Measurements from ENCODE around the gene CCAR1.
A peak's percentile ranks its signal among the peaks of the same experiment; 100 is the strongest.
"Not testable (repeated sequence)": the region's sequence is repeated elsewhere in the genome, so short reads cannot be mapped to it uniquely, and the experiment has no call there.

CCAR1 gene

DNA sequence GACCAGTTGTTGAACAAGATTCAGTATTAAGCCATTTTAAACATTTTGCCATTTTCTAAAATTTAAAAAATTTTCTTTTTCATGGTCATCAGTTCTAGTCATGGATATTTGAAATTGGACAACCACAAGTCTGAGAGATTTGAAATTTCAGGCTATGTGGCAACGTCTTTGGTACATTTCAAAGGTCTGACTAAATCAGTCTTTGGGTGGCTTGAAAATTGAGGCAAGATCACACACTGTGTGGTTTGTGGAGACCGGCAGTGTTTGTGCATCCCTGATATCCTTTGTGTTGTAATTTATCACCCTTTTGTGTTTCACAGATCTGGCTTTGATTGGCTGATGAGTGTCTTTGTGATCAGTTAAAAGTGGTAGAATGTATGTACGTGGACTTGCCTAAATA lies 35.7 kb downstream of the CCAR1 start:
- no peak for DNase-seq (ENCODE audit: low spot score)

DNA sequence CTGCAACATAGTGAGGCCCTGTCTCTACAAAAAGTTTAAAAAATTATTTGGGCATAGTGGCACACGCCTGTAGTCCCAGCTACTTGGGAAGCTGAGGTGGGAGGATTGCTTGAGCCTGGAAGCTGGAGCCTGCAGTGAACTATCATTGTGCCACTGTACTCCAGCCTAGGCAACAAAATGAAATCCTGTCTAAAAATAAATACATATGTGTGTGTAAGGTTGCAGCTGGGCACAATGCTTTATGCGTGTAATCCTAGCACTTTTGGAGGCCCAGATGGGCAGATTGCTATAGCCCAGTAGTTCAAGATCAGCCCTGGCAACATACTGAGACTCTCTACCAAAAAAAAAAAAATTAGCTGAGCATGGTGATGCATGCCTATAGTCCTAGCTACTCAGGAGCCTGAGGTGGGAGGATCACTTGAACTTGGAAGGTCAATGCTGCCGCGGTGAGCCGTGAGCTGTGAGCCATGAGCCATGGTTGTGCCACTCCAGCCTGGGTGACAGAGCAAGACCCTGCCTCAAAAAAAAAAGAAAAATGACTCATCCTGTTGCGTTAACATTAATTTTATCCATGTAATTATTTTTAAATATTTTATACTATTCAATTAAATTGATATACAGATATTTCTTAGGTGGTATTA lies 38.3 kb downstream of the CCAR1 start:
- no peak for DNase-seq (ENCODE audit: low spot score)

DNA sequence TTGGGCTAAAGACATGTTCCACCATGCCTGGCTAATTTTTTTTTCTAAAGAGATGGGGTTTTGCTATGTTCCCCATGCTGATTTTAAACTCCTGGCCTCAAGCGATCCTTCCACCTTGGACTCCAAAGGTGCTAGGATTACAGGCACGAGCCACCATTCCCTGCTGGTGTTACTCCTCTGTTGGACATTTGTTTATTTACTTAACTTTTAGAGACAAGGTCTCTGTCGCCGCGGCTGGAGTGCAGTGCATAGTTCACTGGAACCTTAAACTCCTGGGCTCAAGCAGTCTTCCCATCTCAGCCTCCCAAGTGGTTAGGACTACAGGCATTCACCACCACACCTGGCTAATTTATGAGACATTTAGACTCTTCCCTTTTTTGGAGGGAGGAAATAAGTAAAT lies 38.9 kb downstream of the CCAR1 start:
- no peak for DNase-seq (ENCODE audit: low spot score)

DNA sequence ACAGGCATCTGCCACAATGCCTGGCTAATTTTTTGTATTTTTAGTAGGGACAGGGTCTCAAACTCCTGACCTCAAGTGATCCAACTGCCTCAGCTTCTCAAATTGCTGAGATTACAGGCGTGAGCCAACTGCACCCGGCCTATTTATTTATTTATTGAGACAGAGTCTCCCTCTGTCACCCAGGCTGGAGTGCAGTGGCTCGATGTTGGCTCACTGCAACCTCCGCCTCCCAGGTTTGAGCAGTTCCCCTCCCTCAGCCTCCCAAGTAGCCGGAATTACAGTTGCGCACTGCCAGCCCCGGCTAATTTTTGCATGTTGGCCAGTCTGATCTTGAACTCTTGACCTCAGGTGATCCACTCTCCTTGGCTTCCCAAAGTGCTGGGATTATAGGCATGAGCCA lies 46.4 kb downstream of the CCAR1 start:
- DNase-seq (ENCODE audit: low spot score), result not testable (repeated sequence)

DNA sequence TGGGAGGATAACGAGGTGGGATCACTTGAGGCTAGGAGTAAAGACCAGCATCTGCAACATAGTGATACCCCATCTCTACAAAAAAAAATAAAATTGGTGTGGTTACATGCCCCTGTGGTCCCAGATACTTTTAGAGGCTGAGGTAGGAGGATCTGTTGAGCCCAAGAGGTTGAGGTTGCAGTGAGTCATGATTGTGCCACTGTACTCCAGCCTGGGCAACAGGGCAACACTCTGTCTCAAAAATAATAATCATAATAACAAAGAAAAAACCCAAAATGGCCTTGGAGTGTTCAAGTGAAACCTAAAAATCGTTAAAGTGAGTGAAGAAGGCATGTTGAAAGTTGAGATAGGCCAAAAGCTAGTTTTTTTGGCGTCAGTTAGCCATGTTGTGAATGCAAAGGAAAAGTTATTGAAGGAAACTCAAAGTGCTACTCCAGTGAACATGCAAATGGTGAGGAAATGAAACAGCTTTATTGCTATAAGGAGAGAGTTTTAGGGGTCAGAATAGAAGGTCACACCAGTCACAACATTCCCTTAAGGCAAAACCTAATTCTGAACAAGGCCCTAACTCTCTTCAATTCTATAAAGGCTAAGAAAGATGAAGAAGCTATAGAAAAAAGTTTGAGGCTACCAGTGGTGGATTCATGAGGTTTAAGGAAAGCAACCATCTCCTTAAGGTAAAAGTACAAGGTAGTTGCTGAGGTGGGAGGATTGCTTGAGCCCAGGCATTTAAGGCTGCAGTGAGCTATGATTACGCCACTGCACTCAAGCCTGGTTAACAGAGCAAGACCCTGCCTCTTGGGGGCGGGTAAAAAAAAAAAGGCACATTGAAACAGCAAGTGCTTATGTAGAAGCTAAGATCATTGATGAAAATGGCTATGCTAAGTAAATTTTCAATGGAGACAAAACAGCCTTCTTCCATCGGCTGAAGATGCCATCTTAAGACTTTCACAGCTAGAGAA lies 60.9 kb downstream of the CCAR1 start:
- DNase-seq (ENCODE audit: low spot score), result no peak

DNA sequence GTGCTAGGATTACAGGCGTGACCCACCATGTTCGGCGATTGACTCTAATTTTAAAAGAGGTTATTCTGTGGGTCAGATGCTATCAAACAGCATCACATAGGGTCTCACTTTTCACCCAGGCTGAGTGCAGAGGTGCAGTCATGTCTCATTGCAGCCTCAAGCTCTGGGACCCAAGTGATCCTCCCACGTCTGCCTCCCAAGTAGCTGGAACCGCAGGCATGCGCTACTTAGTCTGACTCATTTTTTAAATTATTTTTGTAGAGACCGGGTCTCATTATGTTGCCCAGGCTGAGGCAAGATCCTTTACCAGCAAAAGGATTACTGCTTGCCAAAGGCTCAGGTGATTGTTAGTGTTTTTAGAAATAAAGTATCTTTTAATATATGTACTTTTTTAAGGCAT lies 63.4 kb downstream of the CCAR1 start:
- DNase-seq (ENCODE audit: low spot score), result no peak

DNA sequence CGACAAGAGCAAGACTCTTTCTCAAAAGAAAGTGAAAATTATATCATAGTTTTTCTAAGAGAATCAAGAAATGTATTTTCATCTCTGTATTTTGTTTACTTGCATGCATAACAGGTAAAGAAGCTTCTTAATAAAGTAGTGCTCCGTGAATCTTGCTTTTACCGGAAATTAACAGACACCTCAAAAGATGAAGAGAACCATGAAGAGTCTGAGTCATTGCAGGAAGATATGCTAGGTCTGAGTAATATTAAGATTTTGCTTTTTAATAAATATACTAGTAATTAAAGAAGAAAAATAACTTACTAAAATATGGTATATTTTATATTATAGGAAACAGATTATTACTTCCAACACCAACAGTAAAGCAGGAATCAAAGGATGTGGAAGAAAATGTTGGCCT lies 66.8 kb downstream of the CCAR1 start:
- DNase-seq (ENCODE audit: low spot score), result no peak

DNA sequence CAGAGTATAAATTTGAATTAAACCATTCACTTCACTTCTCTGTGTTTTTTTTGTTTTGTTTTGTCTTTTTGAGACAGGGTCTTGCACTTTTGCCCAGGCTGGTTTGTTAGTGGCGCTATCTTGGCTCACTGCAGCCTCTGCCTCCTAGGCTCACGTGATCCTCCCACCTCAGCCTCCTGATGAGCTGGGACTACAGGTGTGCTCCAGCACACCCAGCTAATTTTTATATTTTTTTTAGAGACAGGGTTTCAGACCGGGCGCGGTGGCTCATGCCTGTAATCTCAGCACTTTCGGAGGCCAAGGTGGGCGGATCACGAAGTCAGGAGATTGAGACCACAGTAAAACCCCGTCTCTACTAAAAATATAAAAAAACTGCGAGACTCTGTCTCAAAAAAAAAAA lies 69.4 kb downstream of the CCAR1 start:
- no peak for DNase-seq (ENCODE audit: low spot score)

DNA sequence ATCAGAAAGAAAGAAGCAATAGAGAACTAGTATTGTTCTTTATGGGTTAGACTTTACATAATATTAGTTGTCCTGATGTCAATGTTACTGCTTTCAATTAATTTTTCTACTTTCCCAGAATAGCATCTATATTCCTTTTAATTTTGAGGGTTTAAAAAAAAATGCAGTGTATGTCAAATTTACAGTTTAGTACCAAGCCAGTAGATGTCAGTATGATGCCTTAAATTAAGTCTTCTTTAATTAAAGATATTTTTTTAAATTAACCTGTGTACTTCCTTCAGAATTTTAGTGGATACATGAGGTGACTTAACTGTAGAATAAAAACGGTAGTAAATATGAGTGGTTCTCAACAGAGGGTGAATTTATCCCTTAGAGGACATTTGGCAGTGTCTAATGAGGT lies 71.1 kb downstream of the CCAR1 start:
- DNase-seq (ENCODE audit: low spot score), result no peak

DNA sequence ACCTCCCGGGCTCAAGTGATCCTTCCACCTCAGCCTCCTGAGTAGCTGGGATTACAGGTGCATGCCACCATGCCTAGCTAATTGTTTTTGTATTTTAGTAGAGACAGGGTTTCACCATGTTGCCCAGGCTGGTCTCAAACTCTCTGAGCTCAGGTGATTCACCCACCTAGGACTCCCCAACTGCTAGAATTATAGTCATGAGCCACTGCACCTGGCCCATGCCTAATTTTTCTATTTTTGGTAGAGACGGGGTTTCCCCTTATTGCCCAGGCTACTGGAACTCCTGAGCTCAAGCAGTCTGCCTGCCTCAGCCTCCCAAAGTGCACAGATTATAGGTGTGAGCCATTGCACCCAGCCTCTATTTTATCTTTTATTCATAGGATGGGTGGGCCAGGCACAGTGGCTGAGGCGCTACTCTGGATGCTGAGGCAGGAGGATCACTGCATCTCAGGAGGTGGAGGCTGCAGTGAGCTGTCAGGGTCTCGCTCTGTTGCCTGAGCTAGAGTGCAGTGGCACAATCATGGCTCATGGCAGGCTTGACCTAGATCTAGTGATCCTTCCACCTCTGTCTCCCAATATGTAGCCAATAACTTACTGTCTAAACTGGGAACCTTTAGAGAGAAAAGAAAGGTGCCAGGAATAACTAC lies 75.0 kb downstream of the CCAR1 start:
- DNase-seq (ENCODE audit: low spot score), result no peak

DNA sequence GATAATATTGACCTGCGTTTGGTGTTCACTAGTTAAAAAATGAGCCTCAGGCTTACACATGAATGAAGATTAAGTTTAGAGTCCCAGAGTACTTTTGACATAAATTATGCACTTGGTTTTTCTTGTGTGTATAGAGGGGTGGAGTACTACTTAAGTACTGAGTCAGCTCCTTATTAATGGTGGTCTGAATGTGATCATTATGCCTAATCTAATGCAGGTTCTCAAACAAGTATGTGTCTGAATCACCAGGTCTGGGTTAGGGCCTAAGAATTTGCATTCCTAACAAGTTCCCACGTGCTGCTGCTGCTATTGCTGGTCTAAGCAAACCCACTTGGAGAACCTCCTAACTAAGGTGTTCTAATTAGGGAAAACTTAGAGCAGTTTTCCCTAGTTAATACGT lies 75.6 kb downstream of the CCAR1 start:
- DNase-seq (ENCODE audit: low spot score), result no peak

DNA sequence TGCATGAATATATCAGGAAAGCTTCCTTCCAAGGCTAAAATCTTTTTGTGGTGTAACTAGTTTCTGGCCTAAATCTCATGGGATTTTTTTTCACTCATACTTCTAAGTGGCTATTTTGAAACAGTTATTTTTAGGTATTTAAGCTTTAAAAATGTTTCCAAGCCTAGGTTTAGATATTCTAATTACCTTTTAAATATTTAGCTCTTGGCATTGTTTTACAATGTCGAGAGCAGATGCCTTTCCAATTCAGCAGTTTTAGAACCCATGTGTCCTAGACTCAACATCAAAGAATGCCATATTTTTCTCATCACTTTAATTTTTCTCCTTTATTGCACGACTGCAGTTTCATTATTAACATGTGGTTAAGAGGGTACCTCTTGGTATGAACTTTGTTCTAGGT lies 79.2 kb downstream of the CCAR1 start:
- DNase-seq (ENCODE audit: low spot score), result no peak

DNA sequence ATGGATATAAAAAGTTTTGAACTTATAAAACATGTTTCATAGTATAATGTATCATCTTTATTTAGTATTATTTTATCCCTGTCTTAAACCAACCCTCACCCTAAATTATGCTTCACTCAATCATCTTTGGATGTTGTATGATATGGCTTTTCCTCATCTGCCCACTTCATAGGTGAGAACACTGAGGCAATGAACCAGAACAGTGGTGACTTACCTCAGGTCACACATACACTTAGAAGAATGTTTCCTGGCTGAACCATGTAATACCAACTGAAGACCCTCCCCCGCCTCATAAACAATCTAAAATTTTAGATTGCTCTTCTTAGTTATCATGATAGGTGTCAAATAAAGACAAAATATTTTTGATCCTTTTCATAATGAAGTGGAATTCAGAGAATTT lies 83.7 kb downstream of the CCAR1 start:
- no peak for DNase-seq (ENCODE audit: low spot score)

DNA sequence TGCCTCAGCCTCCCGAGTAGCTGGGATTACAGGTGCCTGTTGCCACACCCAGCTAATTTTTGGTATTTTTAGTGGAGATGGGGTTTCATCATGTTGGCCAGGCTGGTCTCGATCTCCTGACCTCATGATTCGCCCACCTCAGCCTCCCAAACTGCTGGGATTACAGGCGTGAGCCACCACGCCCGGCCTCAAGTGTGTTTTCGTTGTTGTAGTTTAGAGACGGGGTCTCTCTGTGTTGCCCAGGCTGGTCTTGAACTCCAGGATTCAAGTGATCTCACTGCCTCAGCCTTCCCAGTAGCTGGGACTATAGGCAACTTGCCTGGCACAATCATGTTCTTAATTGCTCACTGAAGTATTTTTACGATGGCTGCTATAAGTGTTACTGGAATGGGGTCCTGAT lies 89.8 kb downstream of the CCAR1 start:
- DNase-seq (ENCODE audit: low spot score), result not testable (repeated sequence)

DNA sequence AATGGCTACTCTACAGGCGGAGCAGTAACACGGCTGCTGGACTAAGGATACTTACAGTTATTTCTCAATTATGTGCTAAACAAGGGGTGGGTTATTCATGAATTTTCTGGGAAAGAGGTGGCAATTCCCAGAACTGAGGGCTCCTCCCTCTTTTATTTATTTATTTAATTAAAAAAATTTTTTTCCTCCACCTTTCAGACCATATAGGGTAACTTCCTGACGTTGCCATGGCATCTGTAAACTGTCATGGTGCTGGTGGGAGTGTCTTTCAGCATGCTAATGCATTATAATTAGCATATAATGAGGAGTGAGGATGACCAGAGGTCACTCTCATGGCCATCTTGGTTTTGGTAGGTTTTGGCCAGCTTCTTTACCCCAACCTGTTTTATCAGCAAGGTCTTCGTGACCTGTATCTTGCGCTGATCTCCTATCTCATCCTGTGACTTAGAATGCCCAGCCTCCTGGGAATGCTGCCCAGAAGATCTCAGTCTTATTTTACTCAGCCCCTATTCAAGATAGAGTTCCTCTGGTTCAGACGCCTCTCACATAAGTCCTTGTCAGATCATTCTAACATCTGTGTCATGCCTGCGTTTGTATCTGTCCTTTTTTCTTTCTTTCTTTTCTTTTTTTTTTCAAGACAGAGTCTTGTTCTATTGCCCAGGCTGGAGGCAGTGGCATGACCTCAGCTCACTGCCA lies 90.4 kb downstream of the CCAR1 start:
- DNase-seq (ENCODE audit: low spot score), result no peak

DNA sequence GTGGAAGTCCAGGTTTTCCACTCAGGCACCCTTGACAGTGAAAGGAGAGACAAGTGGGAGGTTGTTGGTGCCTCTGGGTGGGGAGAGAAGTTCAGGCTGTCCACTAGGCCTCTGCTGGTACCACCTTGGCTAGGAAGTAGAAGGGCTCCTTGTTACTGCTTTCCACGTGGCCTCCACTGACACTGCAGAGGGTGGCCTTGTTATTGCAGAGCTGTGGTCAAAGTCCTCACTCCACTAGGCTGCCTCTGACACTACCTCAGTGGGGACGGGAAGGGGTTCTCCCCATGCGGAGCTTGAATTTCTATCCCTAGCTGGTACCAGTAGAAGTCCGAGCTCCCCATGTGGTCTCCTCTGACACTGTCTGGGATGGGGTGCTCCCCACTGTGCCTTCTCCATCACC lies 91.4 kb downstream of the CCAR1 start:
- no peak for DNase-seq (ENCODE audit: low spot score)

DNA sequence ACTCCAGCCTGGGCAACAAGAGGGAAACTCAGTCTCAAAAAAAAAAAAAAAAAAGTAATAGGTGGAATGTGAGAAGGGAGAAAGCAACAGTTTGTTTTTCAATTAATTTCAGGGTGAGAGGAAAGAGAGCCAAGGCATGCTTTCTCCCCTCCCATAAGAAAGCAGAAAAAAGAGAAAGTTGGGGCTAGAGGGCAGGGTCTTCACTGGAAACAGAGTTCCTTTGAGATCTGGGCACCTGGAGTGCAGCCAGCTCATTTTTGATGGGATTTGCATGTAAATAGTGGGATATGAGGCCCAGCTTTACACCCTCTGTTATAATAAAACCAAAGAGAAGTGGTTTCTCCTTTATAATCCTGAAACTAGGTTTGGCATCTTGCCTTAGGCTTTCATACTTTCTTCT lies 92.5 kb downstream of the CCAR1 start:
- no peak for DNase-seq (ENCODE audit: low spot score)

DNA sequence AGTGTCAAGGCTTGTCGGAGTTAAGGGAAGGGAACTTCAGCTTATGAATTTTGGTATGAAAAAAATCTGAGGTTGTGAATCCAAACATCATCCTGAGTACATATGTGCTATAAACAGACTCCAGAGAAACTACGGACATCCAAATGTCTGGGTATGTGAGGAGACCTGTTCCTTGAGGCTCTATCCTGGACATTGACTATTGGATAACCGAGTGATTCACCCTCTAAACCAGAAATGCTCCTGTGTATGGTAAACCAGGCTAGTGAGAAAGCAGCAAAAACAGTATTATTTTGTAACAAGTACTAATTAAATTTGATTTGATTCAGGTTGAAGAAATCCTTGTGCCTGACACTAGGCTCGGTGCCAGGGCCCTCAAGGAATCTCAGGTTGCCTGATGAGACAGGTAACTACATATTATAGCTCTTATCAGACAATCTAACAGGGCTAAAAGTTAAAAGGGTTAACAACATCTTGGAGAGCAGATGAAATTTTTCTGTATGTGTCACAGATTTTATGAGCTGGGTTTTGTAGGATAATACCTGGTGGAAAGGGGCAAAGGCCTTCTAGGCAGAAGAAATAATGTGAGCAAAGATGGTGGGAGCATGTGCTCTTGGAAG lies 95.9 kb downstream of the CCAR1 start:
- no peak for DNase-seq (ENCODE audit: low spot score)

DNA sequence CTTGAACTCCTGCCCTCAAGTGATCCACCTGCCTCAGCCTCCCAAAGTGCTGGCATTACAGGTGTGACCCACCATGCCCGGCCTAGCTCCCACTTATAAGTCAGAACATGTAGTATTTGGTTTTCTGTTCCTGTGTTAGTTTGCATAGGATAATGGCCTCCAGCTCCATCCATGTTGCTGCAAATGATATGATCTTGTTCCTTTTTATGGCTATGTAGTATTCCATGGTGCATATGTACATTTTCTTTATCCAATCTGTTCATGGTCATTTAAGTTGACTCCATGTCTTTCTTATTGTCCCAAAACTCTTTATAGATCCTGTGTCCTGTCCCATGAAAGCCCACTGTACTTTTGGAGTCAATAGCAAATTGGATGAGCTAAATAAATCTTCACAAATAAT lies 99.3 kb downstream of the CCAR1 start:
- DNase-seq (ENCODE audit: low spot score), result not testable (repeated sequence)

DNA sequence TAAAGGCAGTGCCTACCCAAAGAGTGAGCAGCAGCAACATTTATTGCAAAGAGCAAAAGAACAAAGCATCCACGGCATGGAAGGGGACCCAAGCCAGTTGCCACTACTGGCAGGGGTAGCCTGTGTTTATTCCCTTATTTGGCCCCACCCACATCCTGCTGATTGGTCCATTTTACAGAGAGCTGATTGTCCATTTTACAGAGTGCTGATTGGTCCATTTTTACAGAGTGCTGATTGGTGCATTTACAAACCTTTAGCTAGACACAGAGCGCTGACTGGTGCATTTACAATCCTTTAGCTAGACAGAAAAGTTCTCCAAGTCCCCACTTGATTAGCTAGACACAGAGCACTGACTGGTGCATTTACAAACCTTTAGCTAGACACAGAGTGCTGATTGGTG lies 101.6 kb downstream of the CCAR1 start:
- DNase-seq (ENCODE audit: low spot score), result not testable (repeated sequence)

DNA sequence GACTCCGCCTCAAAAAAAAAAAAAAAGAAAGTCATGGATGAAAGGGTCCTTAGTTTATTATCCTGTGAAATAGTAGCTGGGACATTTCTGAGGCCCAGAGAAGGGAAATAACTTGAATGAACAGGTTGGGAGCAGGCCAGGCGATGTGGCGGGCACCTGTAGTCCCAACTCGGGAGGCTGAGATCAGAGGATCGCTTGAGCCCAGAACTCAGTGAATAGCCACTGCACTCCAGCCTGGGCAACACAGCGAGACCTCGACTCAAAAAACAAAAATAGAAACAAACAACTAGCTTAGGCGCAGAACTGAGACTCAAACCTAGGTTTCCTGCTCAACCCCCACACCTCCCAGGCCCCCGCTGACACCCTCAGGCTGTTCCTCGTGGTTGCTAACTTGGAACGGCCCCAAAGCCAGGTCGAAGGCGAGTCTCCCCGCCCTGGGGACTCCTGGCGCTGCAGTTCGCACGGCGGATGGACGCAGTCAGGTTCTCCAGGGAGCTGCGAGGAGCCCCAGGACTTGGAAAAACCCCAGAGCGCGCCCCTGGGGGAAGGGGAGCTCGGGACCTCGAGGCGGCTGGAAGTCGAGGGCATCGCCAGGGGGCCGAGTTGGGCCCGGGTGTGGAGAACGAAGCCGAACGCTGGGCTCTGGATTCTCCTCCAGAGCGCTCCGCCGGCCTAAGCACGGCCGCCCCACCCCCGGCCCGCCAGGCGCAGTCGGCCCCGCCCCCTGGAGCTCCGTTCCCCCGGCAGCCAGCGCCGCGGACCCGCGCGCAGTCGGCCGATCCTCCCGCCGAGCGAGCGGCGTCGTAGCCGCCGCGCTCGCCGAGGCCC lies 105.9 kb downstream of the CCAR1 start, which contains the start of gene STOX1:
Gene STOX1 (plus strand): TSS at position 768 of the 828 bp plus-strand sequence. CDS start 93 bp downstream, outside the sequence.
- peak; percentile 60 for DNase-seq (ENCODE audit: low spot score)

All from CD4-positive, alpha-beta T cell treated with Interleukin-6 at 100 ng/mL for 8 hours (primary cell).